Stimulated activated CD4-positive, alpha-beta T cell treated with anti-CD3 and anti-CD28 coated beads, Interleukin-2, amount 100 ng/mL, for 48 hours (primary cell): ENCODE data around the gene ZNF839.

Experiments used
- DNase-seq, 2 donors: peaks; one replicate each; pipeline ENCODE4 v3.0.0-alpha.2; 2020

The ZNF839 gene

DNA sequence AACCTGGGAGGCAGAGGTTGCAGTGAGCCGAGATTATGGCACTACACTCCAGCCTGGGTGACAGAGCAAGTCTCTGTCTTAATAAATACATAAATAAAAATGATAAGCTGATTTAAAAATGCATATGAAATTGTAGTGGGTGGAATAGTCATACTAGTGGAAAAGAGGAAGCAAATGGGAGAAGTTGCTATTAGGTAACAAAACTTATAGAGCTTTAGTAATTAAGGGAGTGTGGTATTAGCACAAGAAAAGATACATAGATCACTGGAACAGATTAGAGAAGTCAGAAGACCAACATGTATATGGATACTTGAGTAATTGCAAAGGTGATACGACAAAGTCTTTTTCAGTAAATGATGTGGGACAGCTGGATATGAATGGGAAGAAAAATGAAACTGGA lies 69.7 kb downstream of the ZNF839 start:
- no peak for DNase-seq

DNA sequence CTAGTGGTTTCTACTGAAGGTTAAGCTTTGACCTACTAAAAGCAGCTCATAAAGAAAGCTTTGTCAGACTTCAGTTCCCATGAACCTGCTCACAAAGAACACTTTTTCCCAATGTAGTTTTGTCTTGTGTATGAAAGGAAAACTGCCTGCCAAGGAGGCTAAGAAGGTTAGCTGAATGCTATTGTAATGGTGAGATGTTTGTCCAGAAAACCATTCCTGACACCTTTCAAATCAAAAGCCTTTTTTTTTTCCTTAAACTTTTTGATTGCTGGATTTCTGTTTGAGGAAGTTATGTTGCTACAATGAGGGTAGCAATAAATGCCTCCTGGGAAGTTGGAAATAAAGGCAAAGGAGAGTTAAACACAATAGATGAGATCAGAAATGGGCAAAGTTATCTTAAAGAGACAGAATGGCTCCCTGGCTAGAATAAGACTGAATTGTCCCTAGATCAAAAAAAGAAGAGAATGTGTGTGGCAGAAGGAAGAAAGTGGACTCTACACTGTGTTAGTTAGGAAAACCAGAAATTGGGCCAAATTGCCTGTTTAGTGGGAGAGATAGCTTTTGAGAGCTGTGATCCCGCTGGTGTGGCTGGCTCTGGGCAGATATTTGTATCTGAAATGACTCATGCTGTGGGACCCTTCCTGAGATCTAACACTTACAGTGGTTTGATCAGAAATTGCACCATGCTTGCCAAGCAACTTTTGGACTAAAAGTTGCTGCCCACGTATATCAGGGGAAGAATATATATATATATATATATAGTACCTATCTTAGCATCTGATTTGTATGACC lies 70.7 kb downstream of the ZNF839 start:
- no peak for DNase-seq
